ENCODE results near the gene RAB22A.
"Not testable (repeated sequence)": the region's sequence is repeated elsewhere in the genome, so short reads cannot be mapped to it uniquely, and the experiment has no call there.

The RAB22A gene

DNA sequence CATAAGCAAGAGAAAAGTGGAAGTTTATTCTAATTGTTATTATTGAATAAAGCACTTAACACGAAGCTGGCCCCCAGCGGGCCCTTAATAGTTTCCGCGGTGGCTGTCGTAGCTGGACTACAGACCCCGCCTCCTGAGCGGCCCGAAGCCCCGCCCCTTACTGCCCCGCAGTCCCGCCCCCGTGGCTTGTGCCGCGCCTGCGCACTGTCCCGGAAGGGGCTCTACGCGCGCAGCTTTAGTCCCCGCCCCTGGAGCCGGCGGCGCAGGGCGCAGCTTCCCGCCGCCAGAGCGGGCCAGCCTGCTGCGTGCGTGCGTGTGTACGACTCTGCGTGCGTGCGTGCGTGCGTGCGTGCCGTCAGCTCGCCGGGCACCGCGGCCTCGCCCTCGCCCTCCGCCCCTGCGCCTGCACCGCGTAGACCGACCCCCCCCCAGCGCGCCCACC, 79.4 kb downstream of the RAB22A start, which contains the start of gene VAPB:
TSS of gene VAPB (plus strand) at position 348 of the 442 bp plus-strand sequence. CDS start 231 bp downstream, outside the sequence.
- DNase-seq (ENCODE audit: low read depth): peak; percentile 45

DNA sequence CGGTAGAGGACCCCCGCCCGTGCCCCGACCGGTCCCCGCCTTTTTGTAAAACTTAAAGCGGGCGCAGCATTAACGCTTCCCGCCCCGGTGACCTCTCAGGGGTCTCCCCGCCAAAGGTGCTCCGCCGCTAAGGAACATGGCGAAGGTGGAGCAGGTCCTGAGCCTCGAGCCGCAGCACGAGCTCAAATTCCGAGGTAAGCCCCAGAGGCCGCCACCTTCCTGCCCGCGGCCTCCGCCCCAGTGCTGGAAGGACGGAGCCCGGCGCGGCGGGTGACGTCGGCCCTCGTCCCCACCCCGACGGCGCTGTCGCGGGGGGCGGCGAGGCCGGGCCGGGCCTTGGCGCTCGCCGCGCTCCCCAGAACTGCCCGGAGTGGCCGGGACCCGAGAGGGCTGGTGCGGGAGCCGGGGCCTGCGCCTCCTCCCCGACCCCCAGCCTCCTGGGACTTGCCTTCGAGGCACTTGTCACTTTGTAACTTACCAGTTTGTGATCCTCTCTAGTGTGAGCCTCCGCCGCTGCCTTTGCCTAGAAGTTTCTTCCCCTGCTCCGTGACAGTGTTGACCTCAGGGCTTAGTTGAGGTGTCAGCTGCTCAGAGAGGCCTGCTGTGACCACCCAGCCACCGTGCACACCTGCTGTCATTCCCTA, 79.9 kb downstream of the RAB22A start:
- no peak for DNase-seq (ENCODE audit: low read depth)

DNA sequence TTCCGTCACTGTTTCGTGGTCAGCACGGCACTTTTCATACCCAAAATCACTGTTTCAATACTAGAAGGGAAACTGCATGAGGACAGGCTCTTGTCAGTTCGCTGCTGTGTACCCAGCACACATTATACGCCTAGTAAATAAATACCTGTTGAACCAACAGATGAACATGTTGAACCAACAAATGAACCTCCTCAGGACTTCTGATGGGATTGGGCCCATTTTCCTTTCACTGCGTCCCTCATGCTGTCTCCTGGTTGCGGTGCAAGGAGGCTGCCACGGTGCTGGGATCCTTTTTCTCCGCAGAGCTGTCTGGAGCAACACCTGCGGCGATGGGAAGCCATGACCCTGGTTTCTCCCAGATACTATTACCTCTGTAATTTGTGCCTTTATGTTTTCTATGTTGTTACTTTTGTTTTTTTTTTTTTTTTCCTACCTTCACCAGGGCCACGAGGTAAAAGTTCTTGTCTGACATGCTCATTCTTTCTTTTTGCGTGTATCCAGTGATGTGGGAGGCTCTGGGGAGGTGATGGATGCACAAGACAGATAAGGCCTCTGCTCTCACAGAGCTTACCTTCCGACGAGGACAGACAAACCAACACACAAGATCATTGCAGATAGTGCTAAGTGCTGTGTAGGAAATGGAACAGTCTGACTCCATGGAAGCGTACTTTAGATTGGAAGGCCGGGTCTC, 80.6 kb downstream of the RAB22A start:
- no peak for DNase-seq (ENCODE audit: low read depth)

GRCh38 chr20:58390659-58391035, 81.1 kb downstream of the RAB22A start:
- DNase-seq (ENCODE audit: low read depth): no peak

DNA sequence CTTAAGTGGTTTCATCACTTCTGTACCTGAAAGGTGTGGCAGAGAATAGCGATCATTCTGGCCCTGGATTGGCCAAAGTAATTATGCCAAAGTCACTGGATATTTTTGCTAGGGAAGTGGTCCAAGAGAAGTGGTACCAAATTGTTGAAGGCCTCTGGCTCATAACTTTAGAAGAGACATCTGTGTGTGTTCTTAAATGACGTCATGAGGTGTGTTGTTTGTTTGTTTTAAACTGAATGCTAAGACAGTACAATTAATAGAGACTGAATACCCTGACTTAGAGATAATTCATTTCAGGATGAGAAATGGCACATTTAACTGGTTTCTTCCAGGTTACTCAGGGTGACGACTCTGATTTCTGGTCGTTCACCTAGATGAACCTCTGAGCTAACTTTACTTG, 82.8 kb downstream of the RAB22A start:
- DNase-seq (ENCODE audit: low read depth): no peak

GRCh38 chr20:58393299-58393698, 83.8 kb downstream of the RAB22A start:
- DNase-seq (ENCODE audit: low read depth): peak; percentile 41

GRCh38 chr20:58394801-58395200, 85.3 kb downstream of the RAB22A start:
- DNase-seq (ENCODE audit: low read depth): no peak

DNA sequence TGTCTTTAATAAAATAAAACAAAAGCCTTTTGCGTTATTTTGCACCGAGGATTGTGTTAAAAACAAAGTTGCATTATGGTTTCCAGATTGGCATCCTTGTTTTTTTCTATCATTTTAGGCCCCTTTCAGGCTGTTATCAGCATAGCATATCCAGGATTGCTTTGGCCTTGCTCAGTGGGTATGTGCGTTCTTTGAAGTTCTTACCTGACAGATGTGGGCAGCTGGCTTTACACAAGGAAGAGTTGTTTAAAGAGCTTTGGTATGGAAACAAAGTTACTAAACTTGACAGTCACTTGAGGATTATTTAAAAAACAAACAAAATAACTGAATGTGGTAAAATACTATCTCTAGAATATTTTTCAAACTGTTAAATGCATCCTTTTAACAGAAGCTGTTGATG, 86.1 kb downstream of the RAB22A start:
- DNase-seq (ENCODE audit: low read depth): no peak

DNA sequence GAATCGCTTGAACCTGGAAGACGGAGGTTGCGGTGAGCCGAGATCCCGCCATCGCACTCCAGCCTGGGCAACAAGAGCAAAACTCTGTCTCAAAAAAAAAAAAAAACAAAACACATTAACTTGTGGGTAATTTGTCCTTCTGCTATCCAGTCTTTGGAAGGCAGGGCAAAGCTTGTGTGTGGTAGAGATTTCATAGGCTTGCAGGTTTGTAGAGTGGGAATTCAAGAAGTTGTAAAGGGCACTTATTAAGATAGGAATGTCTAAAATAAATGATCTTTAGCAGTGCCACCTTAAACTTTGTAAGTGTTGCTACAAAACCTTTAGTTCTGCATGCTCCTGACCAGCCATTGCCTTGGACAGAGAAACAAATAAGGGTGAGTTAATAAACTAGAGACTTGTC, 87.9 kb downstream of the RAB22A start:
- no peak for DNase-seq (ENCODE audit: low read depth)

GRCh38 chr20:58398254-58398653, 88.7 kb downstream of the RAB22A start:
- DNase-seq (ENCODE audit: low read depth): no peak

- DNase-seq (ENCODE audit: low read depth): no peak
Measured at GRCh38 chr20:58399926-58400325, 90.4 kb downstream of the RAB22A start.

DNA sequence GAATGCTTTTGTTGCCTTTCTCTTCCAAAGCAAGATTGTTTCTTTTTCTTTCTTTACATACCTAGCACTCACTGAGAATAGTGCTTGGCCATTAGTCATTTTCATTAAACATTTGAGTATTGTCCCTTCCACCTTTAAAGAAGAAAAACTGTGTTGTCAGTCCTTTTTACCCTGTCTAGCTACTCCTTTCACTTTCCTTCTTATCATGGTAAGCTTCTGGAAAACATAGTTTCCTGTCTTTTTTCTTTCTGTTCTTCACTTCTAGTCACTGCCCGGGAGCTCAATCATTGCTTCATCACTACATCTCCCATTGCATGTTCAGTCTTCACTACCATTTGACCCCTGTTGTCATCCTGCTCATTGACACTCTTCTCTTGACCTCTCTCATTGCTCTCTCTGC, 91.6 kb downstream of the RAB22A start:
- DNase-seq (ENCODE audit: low read depth): no peak

DNA sequence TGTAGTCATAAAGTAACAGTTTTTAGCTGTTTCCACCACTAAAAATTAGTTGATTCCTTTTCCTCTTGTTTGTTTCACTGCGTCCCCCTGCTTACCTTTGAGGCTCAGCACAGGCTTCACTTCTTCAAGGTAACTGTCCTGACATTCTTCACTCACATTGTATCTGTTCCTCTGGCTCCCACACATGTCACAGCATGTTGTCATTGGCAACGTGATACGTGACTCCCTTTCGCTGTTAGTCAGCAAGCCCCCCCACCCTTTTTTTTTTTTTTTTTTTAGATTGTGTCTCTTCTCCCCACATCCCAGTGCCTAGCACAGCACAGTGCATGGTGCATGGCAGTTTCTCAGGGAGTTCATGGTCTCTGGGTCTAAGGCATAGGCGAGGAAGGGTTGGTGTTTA, 92.8 kb downstream of the RAB22A start:
- DNase-seq (ENCODE audit: low read depth): no peak

DNA sequence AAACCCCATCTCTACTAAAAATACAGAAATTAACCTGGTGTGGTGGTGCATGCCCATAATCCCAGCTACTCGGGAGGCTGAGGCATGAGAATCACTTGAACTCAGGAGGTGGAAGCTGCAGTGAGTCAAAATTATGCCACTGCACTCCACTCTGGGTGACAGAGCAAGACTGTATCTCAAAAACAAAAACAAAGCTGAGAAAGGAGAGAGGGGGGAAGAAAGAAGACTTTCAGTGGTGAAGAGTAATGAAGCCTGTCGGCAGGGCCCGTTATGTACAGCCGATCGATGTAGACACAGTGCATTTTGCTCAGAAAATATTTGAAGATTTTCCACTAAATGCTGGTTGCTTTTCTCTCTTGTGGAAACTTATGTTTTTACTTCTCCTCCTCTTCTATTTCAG, 93.3 kb downstream of the RAB22A start:
- no peak for DNase-seq (ENCODE audit: low read depth)

DNA sequence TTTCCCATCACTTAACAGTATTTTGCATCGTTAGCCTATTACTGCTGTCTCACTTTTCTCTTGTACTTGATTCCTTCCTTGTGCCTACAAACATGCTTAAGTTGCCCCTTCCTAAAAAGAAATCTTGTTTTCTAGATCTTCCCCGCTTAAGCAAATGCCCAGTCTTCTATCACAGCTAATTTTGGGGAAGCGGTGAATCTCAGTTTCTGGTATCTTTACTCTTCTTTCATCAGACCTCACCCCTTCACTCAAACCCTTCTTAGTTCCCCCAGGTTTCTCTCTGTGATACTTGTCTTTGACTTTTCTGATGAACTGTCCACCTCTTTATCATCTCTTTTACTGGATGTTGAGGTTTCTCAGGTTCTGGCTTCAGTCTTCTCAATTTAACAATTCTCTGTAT, 93.8 kb downstream of the RAB22A start:
- no peak for DNase-seq (ENCODE audit: low read depth)

DNA sequence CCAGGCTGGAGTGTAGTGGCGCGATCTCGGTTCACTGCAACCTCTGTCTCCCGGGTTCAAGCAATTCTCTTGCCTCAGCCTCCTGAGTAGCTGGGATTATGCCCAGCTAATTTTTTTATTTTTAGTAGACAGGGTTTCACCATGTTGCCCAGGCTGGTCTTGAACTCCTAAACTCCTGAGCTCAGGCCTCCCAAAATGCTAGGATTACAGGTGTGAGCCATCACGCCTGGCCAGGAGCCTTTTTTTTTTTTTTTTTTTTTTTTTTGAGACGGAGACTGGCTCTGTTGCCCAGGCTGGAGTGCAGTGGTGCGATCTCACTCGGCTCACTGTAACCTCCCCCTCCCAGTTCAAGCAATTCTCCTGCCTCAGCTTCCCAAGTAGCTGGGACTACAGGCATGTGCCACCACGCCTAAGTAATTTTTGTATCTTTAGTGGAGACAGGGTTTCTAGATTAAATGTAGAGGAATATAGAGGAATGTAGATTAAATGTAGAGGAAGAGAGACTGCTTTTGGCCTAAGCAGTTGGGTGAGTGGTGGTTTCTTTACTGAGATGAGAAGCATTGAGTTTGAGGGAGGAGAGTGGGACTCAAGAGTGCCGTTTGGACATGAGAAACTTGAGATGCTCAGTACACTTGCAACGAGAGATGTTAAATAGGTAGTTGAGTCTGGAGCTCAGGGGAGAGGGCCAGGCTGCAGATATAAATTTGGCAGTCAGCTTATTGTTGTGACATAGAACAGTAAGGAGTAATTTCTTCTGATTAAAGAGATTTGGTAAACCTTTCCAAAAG, 96.2 kb downstream of the RAB22A start:
- no peak for DNase-seq (ENCODE audit: low read depth)

DNA sequence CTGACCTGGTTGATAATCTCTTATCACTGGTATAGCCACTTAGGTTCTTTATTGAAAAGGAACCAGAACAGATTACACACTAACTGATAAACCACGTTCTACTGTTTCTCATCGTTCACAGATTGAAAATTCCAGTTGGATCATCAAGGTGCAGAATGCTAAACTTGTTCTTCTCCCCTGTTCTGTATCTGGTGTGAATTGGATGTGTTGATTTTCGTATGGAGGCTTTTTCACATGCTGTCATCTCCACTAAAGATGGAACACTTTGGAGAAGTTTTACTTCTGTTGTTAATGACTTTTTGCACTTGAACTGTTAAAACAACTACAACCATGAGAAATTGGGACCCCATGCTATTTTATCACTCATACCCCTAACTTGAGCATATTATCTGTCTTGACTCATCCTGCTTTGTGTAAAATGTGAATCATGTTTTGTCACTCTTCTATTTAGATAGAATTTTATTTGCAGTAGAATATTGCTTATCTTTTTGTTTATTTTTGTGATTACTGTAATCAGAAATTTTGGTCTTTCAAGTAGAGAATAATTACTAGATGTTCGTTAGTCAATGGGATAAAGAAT, 97.0 kb downstream of the RAB22A start:
- no peak for DNase-seq (ENCODE audit: low read depth)

DNA sequence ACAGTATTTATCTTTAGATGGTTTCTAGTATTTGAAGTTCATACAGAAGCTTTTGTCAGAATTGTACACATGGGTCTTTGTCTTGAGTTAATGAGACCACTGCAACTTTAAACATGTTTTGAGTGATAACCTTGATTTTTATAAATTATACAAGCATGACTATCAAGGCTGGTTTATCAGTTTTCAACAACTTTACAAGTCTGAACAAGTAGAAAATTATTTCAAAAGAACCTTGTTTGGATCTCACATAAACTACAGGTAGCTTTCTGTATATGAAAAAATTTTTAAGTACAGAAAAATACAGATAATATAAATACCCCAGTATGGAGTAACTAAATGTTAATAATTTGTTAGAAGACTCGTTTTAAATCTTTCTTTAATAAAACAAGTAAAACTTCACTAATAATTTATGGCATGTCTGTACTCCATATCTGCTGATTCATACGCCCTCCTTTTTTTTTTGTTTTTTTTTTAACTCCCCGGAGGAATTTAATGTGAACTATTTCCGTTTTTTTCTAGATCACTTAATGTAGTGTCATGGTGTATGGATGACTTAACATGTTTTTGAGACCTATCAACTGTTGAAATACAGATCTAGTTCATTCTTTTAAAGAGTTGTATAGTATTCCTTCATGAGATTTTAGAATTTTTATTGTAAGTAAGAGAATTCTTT, 97.8 kb downstream of the RAB22A start:
- no peak for DNase-seq (ENCODE audit: low read depth)

DNA sequence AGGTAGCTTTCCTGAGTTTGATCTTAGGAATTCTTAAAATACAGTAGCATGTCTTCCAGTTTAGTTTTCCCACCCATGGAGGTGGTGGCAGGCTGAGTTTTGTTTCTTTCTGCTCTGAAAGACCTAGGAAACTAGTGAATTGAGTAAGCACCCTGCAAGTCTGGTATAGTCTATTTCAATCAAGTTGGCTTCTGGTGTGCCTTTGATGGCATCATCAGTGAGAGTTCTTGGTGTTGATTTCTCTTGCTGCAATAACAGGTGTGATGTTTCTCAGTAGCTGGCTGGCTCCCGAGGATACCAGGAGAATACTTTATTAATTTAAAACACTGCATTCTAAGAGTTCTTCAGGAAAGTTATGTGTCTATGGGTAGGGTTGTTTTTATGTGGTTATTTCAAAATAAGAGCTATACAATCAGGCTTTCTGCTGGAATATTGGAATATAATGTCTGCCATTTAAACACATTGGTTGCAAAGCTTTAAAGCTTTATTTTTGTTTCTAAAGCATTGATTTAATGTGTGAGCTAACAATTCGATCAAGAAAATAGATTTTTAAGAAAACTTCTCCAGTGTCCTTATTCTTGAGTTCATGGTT, 98.5 kb downstream of the RAB22A start:
- no peak for DNase-seq (ENCODE audit: low read depth)

DNA sequence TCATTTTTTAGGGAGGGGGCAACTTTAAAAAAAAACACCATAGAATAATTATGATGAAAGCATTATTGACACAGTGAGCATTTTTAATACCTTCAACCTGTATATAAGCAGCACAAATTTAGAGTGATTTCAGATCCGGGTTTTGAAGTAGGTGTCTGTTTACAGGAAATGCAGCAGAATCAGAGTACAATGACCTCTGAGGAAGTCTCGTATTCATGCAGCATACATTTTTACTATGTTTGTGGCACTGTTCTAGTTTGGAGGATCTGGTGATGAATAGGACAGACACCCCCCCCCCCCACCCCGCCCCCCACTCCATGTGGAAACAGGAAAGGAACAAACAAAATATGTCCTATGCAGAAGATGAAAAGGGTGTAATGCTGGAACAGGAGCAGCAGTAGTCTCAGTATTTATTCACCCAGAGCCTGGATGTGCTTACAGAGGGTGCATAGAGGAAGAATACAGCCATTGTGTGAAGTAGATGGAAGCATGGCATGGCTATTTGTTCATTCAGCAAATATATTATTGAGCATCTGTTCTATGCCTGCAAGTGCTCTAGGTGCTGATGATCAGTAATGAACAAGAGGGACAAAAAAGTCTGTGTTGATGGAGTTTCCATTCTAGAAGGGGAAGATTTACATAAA, 99.2 kb downstream of the RAB22A start:
- DNase-seq (ENCODE audit: low read depth): no peak

- DNase-seq (ENCODE audit: low read depth): not testable (repeated sequence)
Measured at GRCh38 chr20:58414216-58414615, 104.7 kb downstream of the RAB22A start.
